Uterus (tissue), 4 donors: ENCODE measurements around the gene CHST11. TPM values are rescaled to one million over a fixed set of nuclear protein-coding genes. Genes with fewer than 3 reads are reported as not detected.

Experiments
- DNase-seq, 2 donors: peaks; one replicate each; pipeline ENCODE4 v3.0.0-alpha.2; 2019 to 2020
- H3K27ac ChIP-seq, 2 donors: fragments of 200-600 bp; sonication (generic); 1 replicate in 1 of 2; 2 replicates in 1 of 2; pipeline ENCODE4 v1.5.1; 2016 to 2018
- H3K27me3 ChIP-seq, 2 donors: fragments of 200-600 bp; sonication (generic); one replicate each; pipeline ENCODE4 v1.5.1; 2018 to 2019; ENCODE audit warnings: control low read depth in 1 of 2
- H3K36me3 ChIP-seq, 2 donors: fragments of 200-600 bp; sonication (generic); one replicate each; pipeline ENCODE4 v1.5.1; 2019; ENCODE audit warnings: control low read depth in 1 of 2
- H3K4me1 ChIP-seq, 2 donors: fragments of 200-600 bp; sonication (generic); one replicate each; pipeline ENCODE4 v1.5.1; 2018 to 2019; ENCODE audit warnings: control low read depth in 1 of 2
- H3K4me3 ChIP-seq, 2 donors: fragments of 200-600 bp; sonication (generic); 1 replicate in 1 of 2; 2 replicates in 1 of 2; pipeline ENCODE4 v1.5.1; 2018 to 2019; ENCODE audit warnings: mild to moderate bottlenecking in 1 of 2
- H3K9me3 ChIP-seq, 2 donors: fragments of 200-600 bp; sonication (generic); one replicate each; pipeline ENCODE4 v1.5.1; 2019; ENCODE audit warnings: control low read depth in 1 of 2
- POLR2A ChIP-seq, 2 donors: fragments of 450-650 bp; IDR thresholded peaks; one replicate each; pipeline ENCODE4 v1.6.1; 2016; ENCODE audit warnings: antibody characterized with exemption in 2 of 2, mild to moderate bottlenecking in 1 of 2, moderate library complexity in 1 of 2
- intact Hi-C: fragments of 100-400 bp; cut with DNase I; formaldehyde crosslinking; loops from one replicate; pipeline ENCODE4 v1.15.1; 2023; ENCODE audit warnings: low total_unique reads
- total RNA-seq, 4 donors: library from RNA; depleted of rRNA in 3 of 4; stranded (reverse); fragments of >200 nt in 3 of 4; gene quantifications; one replicate each; pipeline versions ENCODE4 v1.1.0 to v1.2.4, GENCODE V29; 2014 to 2023
- TF ChIP-seq, protein P1 (sequence below), 4 experiments: fragments of 200-600 bp in 2 of 4; fragments of 450-650 bp in 2 of 4; sonication (generic) in 2 of 4; IDR thresholded peaks; one replicate each; pipeline ENCODE4 v1.5.1; 2016 to 2019; ENCODE audit warnings: antibody characterized with exemption in 4 of 4, mild to moderate bottlenecking in 2 of 4, moderate library complexity in 1 of 4
- donor health status: DM: yes; HTN: yes; CAD: no.

Gene CHST11
- total RNA-seq, 4 donors from 2014 or later = 21.0 to 82.1 (median 58.7) TPM

- Histone ChIP-seq H3K27me3 (no peaks in the 10 kb centered on the region), H3K4me3 (no peak overlapping the region), H3K27ac (no peak overlapping the region), H3K4me1 (peaks cover 5 to 8% of the 10 kb centered on the region in 2 donors), H3K9me3 (no peaks in the 10 kb centered on the region), H3K36me3 (no peaks in the 10 kb centered on the region)
- DNase-seq = no peak
- TF ChIP-seq, protein P1, sequence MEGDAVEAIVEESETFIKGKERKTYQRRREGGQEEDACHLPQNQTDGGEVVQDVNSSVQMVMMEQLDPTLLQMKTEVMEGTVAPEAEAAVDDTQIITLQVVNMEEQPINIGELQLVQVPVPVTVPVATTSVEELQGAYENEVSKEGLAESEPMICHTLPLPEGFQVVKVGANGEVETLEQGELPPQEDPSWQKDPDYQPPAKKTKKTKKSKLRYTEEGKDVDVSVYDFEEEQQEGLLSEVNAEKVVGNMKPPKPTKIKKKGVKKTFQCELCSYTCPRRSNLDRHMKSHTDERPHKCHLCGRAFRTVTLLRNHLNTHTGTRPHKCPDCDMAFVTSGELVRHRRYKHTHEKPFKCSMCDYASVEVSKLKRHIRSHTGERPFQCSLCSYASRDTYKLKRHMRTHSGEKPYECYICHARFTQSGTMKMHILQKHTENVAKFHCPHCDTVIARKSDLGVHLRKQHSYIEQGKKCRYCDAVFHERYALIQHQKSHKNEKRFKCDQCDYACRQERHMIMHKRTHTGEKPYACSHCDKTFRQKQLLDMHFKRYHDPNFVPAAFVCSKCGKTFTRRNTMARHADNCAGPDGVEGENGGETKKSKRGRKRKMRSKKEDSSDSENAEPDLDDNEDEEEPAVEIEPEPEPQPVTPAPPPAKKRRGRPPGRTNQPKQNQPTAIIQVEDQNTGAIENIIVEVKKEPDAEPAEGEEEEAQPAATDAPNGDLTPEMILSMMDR (IDR thresholded peaks at IDR 0.05) = no peak
- no peak for TF ChIP-seq POLR2A (IDR thresholded peaks at IDR 0.05)
- intact Hi-C loops = no loop called here
Measured at GRCh38 chr12:104685366-104685765, 228.6 kb downstream of the CHST11 start.

DNA sequence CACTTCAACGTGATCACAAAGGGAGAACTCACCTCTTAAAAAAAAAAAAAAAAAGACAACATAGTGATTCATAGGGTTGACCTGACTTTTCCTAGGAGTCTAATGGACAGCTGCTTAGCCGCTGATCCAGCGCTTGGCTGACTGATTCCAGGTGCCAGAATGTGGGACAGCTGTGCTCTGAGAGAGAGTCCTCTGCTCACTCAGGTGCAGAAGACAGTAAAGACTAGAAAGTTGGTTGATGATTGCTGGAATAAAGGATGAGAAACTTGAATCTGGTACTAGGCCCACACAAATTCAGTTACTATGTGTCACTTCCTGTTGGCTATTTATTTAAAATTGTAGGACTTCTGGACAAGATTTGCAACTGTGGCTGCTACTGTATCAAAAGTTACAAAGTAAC lies 229.4 kb downstream of the CHST11 start:
- no peaks in the 10 kb centered on the region for H3K36me3 ChIP-seq
- peaks cover 5 to 8% of the 10 kb centered on the region in 2 donors for H3K4me1 ChIP-seq
- no peak for DNase-seq
- no peaks in the 10 kb centered on the region for H3K9me3 ChIP-seq
- TF ChIP-seq, protein P1 (IDR thresholded peaks at IDR 0.05) = no peak
- no peak for TF ChIP-seq POLR2A (IDR thresholded peaks at IDR 0.05)
- no peaks in the 10 kb centered on the region for H3K27me3 ChIP-seq
- H3K4me3 ChIP-seq = no peak overlapping the region
- intact Hi-C loops = no loop called here
- H3K27ac ChIP-seq = no peak overlapping the region

DNA sequence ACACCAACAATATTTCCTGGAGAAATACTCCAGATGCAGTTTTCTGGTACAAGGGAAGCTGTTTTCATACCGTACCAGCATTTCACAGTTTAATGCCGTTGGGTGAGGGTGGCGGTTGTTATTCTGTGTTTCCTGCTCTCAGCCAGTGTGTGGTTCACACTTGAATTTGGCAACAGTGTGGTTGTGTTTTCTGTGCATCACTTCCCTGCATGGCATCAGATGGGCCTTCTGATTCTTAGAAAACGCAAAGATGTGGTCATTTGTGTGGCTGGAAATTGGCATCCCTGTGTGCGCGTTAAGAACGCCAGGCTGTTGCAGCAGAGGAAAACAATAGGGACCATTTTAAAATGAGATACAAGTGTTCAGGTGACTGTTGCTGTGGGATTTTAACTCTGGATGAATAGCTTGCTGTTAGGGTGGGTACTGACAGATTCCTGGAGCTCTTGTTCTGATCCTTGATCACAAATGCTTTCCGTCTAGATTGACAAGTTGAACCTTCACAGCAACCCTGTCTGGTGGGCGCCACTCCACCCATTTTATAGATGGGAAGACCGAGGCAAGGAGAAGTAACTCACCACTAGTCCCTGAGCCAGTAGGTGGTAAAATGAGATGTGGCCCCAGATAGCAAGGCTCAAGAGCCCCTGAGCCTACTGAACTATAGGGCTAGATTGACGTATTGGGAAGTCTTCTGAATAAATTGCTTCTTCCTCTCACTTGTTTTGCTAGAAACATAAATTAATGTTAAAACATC lies 231.2 kb downstream of the CHST11 start:
- Histone ChIP-seq H3K9me3 (no peaks in the 10 kb centered on the region), H3K4me3 (no peak overlapping the region), H3K36me3 (no peaks in the 10 kb centered on the region), H3K27me3 (no peaks in the 10 kb centered on the region), H3K27ac (no peak overlapping the region), H3K4me1 (peaks cover 5 to 8% of the 10 kb centered on the region in 2 donors)
- intact Hi-C loops = no loop called here
- DNase-seq = no peak
- no peak for TF ChIP-seq POLR2A (IDR thresholded peaks at IDR 0.05)
- TF ChIP-seq, protein P1 (IDR thresholded peaks at IDR 0.05) = no peak

GRCh38 chr12:104689635-104690034 lies 232.9 kb downstream of the CHST11 start:
- intact Hi-C loops = no loop called here
- no peaks in the 10 kb centered on the region for H3K36me3 ChIP-seq

More at GRCh38 chr12:104689635-104690034, 232.9 kb downstream of the CHST11 start:
- TF ChIP-seq, protein P1 (IDR thresholded peaks at IDR 0.05) = no peak
- no peak for TF ChIP-seq POLR2A (IDR thresholded peaks at IDR 0.05)
- no peaks in the 10 kb centered on the region for H3K27me3 ChIP-seq
- H3K9me3 ChIP-seq = no peaks in the 10 kb centered on the region
- H3K4me1 ChIP-seq = peaks cover 3 to 8% of the 10 kb centered on the region in 2 donors
- H3K27ac ChIP-seq = no peak overlapping the region
- DNase-seq = no peak
- H3K4me3 ChIP-seq = no peak overlapping the region
